Neural progenitor cell (in vitro differentiated cells): ENCODE measurements around the gene GPR162.

Experiments used
- CTCF ChIP-seq: fragments of 200-600 bp; sonication (generic); IDR thresholded peaks from 2 replicates; pipeline ENCODE4 v1.5.1; 2017; ENCODE audit warnings: antibody characterized with exemption, mild to moderate bottlenecking
- EZH2 ChIP-seq: fragments of 200-600 bp; sonication (generic); IDR thresholded peaks from 2 replicates; pipeline ENCODE4 v1.6.1; 2017; ENCODE audit warnings: antibody characterized with exemption, mild to moderate bottlenecking, moderate library complexity
- EZH2phosphoT487 ChIP-seq: fragments of 200-600 bp; sonication (generic); IDR thresholded peaks from 2 replicates; pipeline ENCODE4 v1.6.1; 2017; ENCODE audit warnings: antibody characterized with exemption

DNA sequence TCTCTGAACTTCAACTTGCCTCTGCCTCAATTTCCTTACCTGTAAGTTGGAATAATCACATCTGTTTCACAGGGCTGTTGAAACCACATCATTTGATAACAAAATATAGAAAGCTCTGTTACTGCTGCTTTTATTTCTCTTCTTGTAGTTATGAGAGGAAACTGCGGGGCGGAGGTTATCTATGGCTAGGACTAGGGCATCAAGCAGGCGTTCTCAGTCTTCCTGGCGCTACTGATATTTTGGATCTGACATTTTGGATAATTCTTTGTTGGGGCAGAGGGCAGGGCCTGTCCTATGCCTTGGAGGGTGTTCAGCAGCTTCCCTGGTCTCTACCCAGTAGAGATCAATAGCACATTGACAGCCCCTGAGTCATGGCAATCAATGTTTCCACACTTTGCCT, 10.5 kb downstream of the GPR162 start:
- TF ChIP-seq CTCF (no peak), EZH2phosphoT487 (no peak), EZH2 (no peak)
